SK-N-SH treated with all-trans-retinoic acid at 6 μM for 48 hours (cell line): Measurements from ENCODE around the gene COL4A2.

ENCODE experiments used
- ARNTL ChIP-seq: fragments of 450-650 bp; formaldehyde crosslinking; IDR thresholded peaks from 2 replicates; pipeline ENCODE4 v1.5.0; 2020; ENCODE audit warnings: low read depth, mild to moderate bottlenecking, moderate library complexity, borderline replicate concordance
- BACH2 ChIP-seq: fragments of 250-450 bp; sonication (Bioruptor Pico); IDR thresholded peaks from 2 replicates; pipeline ENCODE4 v1.9.0; 2021; ENCODE audit warnings: mild to moderate bottlenecking, borderline replicate concordance
- GLIS3 ChIP-seq: fragments of 250-450 bp; sonication (Bioruptor Pico); IDR thresholded peaks from 2 replicates; pipeline ENCODE4 v1.5.0; 2020; ENCODE audit warnings: mild to moderate bottlenecking, moderate library complexity
- OSR1 ChIP-seq: fragments of 250-450 bp; sonication (Bioruptor Pico); IDR thresholded peaks from 2 replicates; pipeline ENCODE4 v1.8.0; 2022; ENCODE audit warnings: moderate library complexity, mild to moderate bottlenecking, inconsistent platforms
- RARB ChIP-seq: fragments of 250-450 bp; sonication (Bioruptor Pico); IDR thresholded peaks from 2 replicates; pipeline ENCODE4 v1.8.0; 2021; ENCODE audit warnings: mild to moderate bottlenecking, moderate library complexity
- TOX ChIP-seq: fragments of 250-450 bp; sonication (Bioruptor Pico); IDR thresholded peaks from 2 replicates; pipeline ENCODE4 v1.8.0; 2021; ENCODE audit warnings: mild to moderate bottlenecking, moderate library complexity, borderline replicate concordance
- TSHZ2 ChIP-seq: fragments of 250-450 bp; sonication (Bioruptor Pico); IDR thresholded peaks from 2 replicates; pipeline ENCODE4 v1.5.0; 2020; ENCODE audit warnings: mild to moderate bottlenecking, moderate library complexity
- ZFP3 ChIP-seq: fragments of 250-450 bp; sonication (Bioruptor Pico); IDR thresholded peaks from 2 replicates; pipeline ENCODE4 v1.5.0; 2020; ENCODE audit warnings: mild to moderate bottlenecking, moderate library complexity
- ZNF565 ChIP-seq: fragments of 450-650 bp; formaldehyde crosslinking; conservative IDR thresholded peaks from 2 replicates; pipeline ENCODE4 v1.5.0; 2020; ENCODE audit warnings: low read depth, mild to moderate bottlenecking, moderate library complexity
- ZNF8 ChIP-seq: fragments of 450-650 bp; formaldehyde crosslinking; IDR thresholded peaks from 2 replicates; pipeline ENCODE4 v1.5.0; 2020; ENCODE audit warnings: mild to moderate bottlenecking, moderate library complexity
- TF ChIP-seq, protein P1 (sequence below): fragments of 250-450 bp; sonication (Bioruptor Pico); IDR thresholded peaks from 2 replicates; pipeline ENCODE4 v1.8.0; 2020; ENCODE audit warnings: mild to moderate bottlenecking, moderate library complexity, borderline replicate concordance
- TF ChIP-seq, protein P2 (sequence below): fragments of 250-450 bp; sonication (Bioruptor Pico); IDR thresholded peaks from 2 replicates; pipeline ENCODE4 v1.5.1; 2020; ENCODE audit warnings: low read depth, mild to moderate bottlenecking, moderate library complexity

DNA sequence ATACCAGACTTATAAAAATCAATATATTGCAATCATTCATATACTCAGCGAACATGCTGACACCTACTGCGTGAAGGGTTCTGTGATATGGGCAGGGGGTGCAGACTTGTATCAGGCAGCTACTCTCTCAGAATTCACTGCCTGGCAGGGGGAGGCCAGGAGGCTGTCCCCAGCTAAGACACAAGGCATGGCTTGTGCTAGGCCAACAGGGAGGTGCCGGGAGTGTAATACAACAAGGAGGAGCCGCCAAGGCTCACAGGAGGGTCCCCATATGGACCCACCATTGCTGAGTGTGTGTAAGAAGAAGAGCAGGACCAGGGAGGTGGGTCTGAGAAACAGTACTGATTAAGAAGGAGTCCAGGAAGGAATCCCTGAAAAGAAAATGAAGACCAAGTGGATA is 97.2 kb downstream of the COL4A2 start:
- TF ChIP-seq, protein P1, sequence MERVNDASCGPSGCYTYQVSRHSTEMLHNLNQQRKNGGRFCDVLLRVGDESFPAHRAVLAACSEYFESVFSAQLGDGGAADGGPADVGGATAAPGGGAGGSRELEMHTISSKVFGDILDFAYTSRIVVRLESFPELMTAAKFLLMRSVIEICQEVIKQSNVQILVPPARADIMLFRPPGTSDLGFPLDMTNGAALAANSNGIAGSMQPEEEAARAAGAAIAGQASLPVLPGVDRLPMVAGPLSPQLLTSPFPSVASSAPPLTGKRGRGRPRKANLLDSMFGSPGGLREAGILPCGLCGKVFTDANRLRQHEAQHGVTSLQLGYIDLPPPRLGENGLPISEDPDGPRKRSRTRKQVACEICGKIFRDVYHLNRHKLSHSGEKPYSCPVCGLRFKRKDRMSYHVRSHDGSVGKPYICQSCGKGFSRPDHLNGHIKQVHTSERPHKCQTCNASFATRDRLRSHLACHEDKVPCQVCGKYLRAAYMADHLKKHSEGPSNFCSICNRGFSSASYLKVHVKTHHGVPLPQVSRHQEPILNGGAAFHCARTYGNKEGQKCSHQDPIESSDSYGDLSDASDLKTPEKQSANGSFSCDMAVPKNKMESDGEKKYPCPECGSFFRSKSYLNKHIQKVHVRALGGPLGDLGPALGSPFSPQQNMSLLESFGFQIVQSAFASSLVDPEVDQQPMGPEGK (CRISPR knock-in tag), result no peak
- TF ChIP-seq GLIS3 (CRISPR knock-in tag) (no peak), ZNF565 (CRISPR knock-in tag) (no peak), ARNTL (CRISPR knock-in tag) (no peak), TSHZ2 (CRISPR knock-in tag) (no peak), RARB (CRISPR knock-in tag) (no peak), TOX (CRISPR knock-in tag) (no peak), ZNF8 (CRISPR knock-in tag) (no peak), ZFP3 (CRISPR knock-in tag) (no peak), BACH2 (CRISPR knock-in tag) (no peak), OSR1 (CRISPR knock-in tag) (no peak)
- TF ChIP-seq, protein P2, sequence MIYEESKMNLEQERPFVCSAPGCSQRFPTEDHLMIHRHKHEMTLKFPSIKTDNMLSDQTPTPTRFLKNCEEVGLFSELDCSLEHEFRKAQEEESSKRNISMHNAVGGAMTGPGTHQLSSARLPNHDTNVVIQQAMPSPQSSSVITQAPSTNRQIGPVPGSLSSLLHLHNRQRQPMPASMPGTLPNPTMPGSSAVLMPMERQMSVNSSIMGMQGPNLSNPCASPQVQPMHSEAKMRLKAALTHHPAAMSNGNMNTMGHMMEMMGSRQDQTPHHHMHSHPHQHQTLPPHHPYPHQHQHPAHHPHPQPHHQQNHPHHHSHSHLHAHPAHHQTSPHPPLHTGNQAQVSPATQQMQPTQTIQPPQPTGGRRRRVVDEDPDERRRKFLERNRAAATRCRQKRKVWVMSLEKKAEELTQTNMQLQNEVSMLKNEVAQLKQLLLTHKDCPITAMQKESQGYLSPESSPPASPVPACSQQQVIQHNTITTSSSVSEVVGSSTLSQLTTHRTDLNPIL (CRISPR knock-in tag), result no peak
